PC-9 (cell line): ENCODE results near the gene RPE.

Experiments
- EZH2 ChIP-seq: fragments of 200-600 bp; sonication (generic); IDR thresholded peaks from 2 replicates; pipeline ENCODE4 v1.8.0; 2017; ENCODE audit warnings: antibody characterized with exemption, low read depth
- TF ChIP-seq, protein P1 (sequence below): fragments of 200-600 bp; sonication (generic); conservative IDR thresholded peaks from 2 replicates; pipeline ENCODE4 v1.6.1; 2017; ENCODE audit warnings: mixed run types, antibody characterized with exemption, mild to moderate bottlenecking, moderate library complexity

DNA sequence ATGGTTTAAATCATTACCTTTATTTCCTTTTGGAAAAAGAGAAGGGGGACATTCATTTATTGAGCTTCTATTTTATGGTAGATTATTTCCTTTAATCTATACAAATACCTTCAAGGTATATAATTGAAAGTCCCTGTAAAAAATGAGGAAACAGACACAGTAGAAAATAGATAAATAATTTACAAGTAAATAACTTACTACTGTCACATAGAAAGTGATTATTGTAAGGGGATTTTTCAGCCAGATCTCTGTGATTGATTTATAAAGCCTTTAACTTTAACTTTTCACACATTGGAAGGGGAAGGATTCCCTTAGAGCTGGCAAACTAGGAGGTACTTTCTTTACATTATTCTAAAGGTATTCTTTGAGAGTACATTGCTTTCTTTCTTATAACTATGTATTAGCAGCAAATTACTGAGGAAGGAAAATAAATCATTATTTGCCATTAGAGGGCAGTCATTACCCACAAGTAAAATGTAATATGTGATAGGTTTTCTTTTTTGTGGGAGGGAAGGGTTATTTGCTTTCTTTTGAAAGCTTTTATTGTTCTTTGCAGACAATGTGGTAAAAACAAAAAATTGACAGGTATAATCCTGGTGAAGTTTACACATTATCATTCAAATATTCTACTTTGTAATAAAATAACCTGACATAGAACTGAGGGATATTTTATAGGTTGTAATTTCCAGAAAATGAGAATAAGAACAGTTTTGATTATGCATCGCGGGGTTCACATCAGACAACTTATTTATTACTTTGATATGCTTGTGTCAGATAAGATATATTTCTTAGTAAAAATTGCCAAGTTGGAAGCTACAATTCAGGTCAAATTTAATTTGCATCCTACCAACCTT, 24.8 kb upstream of the RPE start:
- TF ChIP-seq, protein P1, sequence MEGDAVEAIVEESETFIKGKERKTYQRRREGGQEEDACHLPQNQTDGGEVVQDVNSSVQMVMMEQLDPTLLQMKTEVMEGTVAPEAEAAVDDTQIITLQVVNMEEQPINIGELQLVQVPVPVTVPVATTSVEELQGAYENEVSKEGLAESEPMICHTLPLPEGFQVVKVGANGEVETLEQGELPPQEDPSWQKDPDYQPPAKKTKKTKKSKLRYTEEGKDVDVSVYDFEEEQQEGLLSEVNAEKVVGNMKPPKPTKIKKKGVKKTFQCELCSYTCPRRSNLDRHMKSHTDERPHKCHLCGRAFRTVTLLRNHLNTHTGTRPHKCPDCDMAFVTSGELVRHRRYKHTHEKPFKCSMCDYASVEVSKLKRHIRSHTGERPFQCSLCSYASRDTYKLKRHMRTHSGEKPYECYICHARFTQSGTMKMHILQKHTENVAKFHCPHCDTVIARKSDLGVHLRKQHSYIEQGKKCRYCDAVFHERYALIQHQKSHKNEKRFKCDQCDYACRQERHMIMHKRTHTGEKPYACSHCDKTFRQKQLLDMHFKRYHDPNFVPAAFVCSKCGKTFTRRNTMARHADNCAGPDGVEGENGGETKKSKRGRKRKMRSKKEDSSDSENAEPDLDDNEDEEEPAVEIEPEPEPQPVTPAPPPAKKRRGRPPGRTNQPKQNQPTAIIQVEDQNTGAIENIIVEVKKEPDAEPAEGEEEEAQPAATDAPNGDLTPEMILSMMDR, result peak; percentile 67
- no peak for TF ChIP-seq EZH2
